NCI-H1092 (cell line): ENCODE measurements around the gene DPP9.
A peak's percentile ranks its signal among the peaks of the same experiment; 100 is the strongest.
"Not testable (repeated sequence)": the region's sequence is repeated elsewhere in the genome, so short reads cannot be mapped to it uniquely, and the experiment has no call there.

Experiments used
- DNase-seq: peaks from one replicate; lab custom pipeline; 2025; lab: John Stamatoyannopoulos, UW

Gene DPP9

GRCh38 chr19:4687396-4687795 lies 36.2 kb downstream of the DPP9 start:
- DNase-seq: peak; percentile 41

GRCh38 chr19:4686700-4687099 lies 36.9 kb downstream of the DPP9 start:
- DNase-seq: no peak

GRCh38 chr19:4684312-4685095 lies 39.1 kb downstream of the DPP9 start:
- DNase-seq: no peak

- no peak for DNase-seq
These were observed 41.0 kb downstream of the DPP9 start for GRCh38 chr19:4682417-4683200.

GRCh38 chr19:4680021-4680420 lies 43.6 kb downstream of the DPP9 start:
- not testable (repeated sequence) for DNase-seq

GRCh38 chr19:4678881-4679790 lies 44.5 kb downstream of the DPP9 start:
- no peak for DNase-seq

GRCh38 chr19:4676955-4677731 lies 46.5 kb downstream of the DPP9 start:
- no peak for DNase-seq

GRCh38 chr19:4675346-4675745 lies 48.3 kb downstream of the DPP9 start:
- no peak for DNase-seq

GRCh38 chr19:4673726-4674125 lies 49.9 kb downstream of the DPP9 start:
- DNase-seq: no peak

GRCh38 chr19:4673216-4673615 lies 50.4 kb downstream of the DPP9 start:
- no peak for DNase-seq

GRCh38 chr19:4671185-4671851 lies 52.3 kb downstream of the DPP9 start:
- no peak for DNase-seq

GRCh38 chr19:4669723-4670480 lies 53.7 kb downstream of the DPP9 start, which contains the start of gene MYDGF:
MYDGF (minus strand) TSS chr19:4670342; CDS start chr19:4670334, 8 bp downstream.
- peak; percentile 87 for DNase-seq

GRCh38 chr19:4664642-4665041 lies 59.0 kb downstream of the DPP9 start:
- no peak for DNase-seq

- no peak for DNase-seq
These were observed 60.8 kb downstream of the DPP9 start for GRCh38 chr19:4662812-4663211.

GRCh38 chr19:4662020-4662695 lies 61.5 kb downstream of the DPP9 start:
- no peak for DNase-seq

- no peak for DNase-seq
These were observed 62.6 kb downstream of the DPP9 start for GRCh38 chr19:4660993-4661392.

GRCh38 chr19:4660181-4660791 lies 63.4 kb downstream of the DPP9 start:
- DNase-seq: no peak

- DNase-seq: no peak
These were observed 65.8 kb downstream of the DPP9 start for GRCh38 chr19:4657835-4658234.

- DNase-seq: no peak
These were observed 66.4 kb downstream of the DPP9 start for GRCh38 chr19:4657262-4657661.
